GM12872 (cell line): ENCODE data around the gene UBE2E3.

ENCODE experiments used
- CTCF ChIP-seq: IDR thresholded peaks from 3 replicates; pipeline ENCODE4 v1.5.1; 2011; ENCODE audit warnings: low read depth, mild to moderate bottlenecking, low read length, moderate library complexity; ENCODE audit not compliant: insufficient read depth

UBE2E3 gene

DNA sequence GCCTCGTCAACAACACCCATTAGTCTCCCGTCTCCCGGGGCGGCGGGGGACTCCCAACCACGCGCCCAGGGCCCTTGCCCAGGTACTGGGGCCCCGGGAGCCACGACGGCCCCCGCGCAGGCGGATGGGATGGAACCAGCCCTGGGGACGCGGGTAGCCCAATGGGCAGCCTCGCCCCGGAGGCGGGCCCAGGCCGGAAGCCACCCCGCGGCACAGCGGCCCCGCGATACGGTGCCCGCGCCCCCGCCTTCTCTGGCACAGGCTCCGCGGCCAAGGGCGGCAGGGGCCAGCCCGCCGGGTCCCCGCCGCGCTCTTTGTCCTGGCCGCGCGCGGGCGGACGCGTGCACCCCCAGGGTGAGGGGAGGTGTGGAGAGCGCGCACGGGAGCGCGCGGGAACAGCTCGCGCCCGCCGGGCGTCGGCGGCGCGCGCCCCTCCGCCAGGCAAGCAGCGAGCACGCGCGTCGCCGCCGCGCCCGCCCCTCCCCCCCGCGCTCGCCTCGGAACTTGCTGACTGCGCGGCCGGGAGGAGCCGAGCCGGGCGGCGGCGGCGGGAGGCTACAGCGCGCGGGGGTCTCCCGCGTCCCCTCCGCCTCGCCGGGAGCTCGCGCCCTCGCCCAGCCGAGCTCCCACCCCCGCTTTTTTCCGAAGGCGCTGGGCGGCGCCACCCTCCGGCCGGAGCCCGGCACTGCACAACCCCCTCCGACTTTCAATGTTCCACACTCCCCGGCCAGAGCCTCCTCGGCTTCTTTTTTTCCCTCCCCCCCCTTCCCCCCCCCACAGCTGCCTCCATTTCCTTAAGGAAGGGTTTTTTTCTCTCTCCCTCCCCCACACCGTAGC lies at the start of gene UBE2E3:
Gene UBE2E3 (plus strand): TSS at position 500 of the 837 bp plus-strand sequence. CDS start 1,438 bp downstream, outside the sequence.
- TF ChIP-seq CTCF = peak; percentile 80

DNA sequence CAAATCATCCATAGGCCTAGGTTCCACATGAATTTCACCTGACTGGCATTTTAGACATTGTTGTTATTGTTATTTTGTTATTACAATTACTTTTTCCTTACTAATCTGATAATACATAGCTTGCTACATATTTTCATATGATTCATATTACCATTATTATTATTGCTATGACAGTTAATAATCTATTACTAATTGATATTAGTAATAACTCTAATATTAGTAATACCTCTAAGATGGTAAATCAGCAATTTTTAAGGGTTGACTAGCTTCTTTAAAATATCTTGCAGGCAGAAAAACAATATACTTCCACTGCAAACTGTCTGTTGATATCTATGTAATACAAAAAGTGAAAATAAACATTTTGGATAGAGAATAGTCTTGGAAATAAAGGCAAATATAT lies 48.6 kb upstream of the UBE2E3 start:
- no peak for TF ChIP-seq CTCF

GRCh38 chr2:180933332-180933731 lies 47.1 kb upstream of the UBE2E3 start:
- no peak for TF ChIP-seq CTCF

DNA sequence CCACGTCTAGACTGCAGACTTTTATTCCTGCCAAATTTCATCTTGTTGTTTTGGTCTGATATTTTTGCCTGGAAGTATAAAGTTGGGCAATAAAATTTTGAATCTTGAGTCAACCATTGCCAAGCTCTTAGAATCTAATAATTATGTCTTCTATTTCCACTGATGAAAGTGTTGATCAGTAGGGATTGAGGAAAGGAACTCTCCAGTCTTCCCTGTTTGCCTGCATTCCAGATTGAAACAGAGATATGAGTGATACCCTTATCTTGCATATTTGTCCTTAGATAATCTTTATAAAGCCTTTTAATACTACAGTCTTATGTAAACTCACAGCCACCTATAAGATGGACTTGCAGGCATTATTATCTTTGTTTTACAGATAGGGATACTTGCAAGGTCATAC lies 45.5 kb upstream of the UBE2E3 start:
- TF ChIP-seq CTCF = no peak

- TF ChIP-seq CTCF = no peak
Observed at GRCh38 chr2:180938451-180938850, 42.0 kb upstream of the UBE2E3 start.

- TF ChIP-seq CTCF = no peak
Observed at GRCh38 chr2:180943275-180943674, 37.1 kb upstream of the UBE2E3 start.

DNA sequence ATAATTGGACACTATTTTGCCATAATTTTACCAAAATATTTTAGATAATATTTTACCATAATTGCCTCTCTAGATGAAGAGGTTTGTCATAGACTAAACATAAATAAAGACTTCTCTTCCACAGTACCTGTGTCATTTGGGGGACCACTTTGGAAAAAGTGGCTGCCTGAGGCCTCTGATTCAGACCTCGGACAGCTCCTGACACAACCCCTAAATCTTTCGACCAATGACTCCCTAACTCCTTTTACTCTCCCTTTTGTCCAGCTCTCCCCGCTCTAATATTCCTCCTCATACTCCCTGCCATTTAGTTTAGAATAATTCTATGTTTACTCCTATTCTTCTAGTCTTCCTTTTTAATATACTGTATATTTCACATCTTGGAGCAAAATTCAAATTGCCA lies 36.0 kb upstream of the UBE2E3 start:
- TF ChIP-seq CTCF = no peak
